ENCODE data around the gene OGFOD2.

The OGFOD2 gene

DNA sequence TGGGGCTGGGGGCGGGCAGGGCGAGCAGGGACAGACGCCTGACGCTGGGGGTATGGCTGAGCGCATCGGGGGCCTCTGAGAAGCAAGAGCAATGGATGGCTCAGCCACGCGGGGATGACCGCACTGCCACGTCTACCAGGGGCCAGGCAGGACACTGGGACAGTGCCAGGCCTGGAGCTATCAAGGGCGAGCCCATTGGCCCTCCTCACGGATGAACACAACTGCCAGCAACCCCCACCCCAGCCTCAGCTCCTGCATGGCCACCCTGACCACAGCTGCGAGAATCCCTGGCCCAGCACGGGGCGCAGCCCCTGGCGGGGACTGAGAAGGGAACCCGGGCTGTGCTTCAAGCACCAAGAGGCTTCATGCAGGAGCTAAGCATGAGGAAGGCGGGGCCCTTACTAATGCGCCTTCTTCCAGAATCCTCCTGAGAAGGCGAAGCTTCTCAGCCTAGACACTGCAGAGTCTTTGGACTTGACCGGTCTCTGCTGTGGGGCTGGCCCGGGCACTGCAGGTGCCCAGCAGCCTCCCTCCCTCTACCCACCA, 14.9 kb downstream of the OGFOD2 start:
- TF ChIP-seq POLR2AphosphoS5 (IDR thresholded peaks at IDR 0.05; ENCODE audit: low read depth, low read length) (no peak), TAF1 (IDR thresholded peaks at IDR 0.05; ENCODE audit: borderline replicate concordance, insufficient read depth, low read length) (no peak), FOXP2 (optimal IDR thresholded peaks at IDR 0.05; ENCODE audit: borderline replicate concordance, extremely low read depth, extremely low read length, insufficient read depth) (no peak), SIN3A (IDR thresholded peaks at IDR 0.05; ENCODE audit: borderline replicate concordance, insufficient read depth, low read length) (no peak)
- TF ChIP-seq, protein P1, sequence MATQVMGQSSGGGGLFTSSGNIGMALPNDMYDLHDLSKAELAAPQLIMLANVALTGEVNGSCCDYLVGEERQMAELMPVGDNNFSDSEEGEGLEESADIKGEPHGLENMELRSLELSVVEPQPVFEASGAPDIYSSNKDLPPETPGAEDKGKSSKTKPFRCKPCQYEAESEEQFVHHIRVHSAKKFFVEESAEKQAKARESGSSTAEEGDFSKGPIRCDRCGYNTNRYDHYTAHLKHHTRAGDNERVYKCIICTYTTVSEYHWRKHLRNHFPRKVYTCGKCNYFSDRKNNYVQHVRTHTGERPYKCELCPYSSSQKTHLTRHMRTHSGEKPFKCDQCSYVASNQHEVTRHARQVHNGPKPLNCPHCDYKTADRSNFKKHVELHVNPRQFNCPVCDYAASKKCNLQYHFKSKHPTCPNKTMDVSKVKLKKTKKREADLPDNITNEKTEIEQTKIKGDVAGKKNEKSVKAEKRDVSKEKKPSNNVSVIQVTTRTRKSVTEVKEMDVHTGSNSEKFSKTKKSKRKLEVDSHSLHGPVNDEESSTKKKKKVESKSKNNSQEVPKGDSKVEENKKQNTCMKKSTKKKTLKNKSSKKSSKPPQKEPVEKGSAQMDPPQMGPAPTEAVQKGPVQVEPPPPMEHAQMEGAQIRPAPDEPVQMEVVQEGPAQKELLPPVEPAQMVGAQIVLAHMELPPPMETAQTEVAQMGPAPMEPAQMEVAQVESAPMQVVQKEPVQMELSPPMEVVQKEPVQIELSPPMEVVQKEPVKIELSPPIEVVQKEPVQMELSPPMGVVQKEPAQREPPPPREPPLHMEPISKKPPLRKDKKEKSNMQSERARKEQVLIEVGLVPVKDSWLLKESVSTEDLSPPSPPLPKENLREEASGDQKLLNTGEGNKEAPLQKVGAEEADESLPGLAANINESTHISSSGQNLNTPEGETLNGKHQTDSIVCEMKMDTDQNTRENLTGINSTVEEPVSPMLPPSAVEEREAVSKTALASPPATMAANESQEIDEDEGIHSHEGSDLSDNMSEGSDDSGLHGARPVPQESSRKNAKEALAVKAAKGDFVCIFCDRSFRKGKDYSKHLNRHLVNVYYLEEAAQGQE (IDR thresholded peaks at IDR 0.05; ENCODE audit: insufficient read depth in 1 of 2, low read depth in 2 of 2, low read length in 2 of 2) = no peak

DNA sequence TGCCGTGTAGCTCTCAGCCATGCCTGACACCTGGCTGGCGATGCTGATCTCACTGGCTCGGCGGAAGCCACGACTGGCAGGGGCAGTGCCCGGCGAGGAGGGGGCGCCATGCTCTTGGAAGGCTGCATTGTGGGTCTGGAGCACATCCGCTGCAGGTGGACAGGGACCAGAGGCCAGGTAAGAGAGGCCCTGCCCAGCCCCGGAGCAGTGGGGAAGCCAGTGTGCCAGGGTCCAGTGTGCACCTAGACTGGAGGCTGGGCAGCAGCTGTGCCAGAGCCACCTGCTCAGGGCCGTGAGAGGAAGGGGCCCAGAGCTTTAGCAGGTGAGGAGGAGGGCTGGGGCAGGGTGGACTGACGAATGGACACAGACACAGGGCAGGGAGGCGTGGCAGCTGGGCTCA, 15.5 kb downstream of the OGFOD2 start:
- TF ChIP-seq TAF1 (IDR thresholded peaks at IDR 0.05; ENCODE audit: borderline replicate concordance, insufficient read depth, low read length) (no peak), FOXP2 (optimal IDR thresholded peaks at IDR 0.05; ENCODE audit: borderline replicate concordance, extremely low read depth, extremely low read length, insufficient read depth) (no peak), POLR2AphosphoS5 (IDR thresholded peaks at IDR 0.05; ENCODE audit: low read depth, low read length) (no peak), SIN3A (IDR thresholded peaks at IDR 0.05; ENCODE audit: borderline replicate concordance, insufficient read depth, low read length) (no peak)
- TF ChIP-seq, protein P1 (IDR thresholded peaks at IDR 0.05; ENCODE audit: insufficient read depth in 1 of 2, low read depth in 2 of 2, low read length in 2 of 2) = no peak

DNA sequence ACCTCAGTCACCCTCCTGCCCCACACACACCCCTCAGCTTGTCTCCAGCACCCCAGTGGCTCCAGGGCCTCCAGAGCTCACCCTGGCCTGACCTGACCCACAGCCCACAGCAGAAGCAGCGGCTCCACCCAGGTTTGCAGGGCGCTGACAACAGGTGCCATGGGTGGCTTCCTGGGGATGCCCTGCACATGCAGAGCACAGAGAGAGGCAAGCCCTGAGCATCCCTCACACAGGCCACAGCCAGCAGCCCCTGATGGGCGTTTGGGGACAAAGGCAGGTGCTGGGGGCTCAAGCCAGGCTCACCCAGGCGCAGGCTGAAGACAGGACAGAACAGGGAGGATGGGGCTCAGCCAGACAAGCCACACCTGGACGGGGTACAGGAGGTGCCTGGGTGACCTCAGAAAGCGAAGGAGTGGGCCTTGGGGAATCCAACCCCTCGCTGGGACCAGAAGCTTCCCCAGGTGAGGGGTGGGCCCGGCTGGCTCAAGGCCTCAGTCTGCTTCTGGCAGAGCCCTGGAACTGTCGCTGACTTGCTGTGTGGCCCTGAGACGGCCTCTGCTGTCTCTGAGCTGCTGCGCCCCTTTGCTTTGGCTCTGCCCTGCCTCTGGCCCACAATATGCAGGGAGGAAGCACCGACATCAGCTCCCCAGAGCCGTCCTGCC, 16.0 kb downstream of the OGFOD2 start:
- no peak for TF ChIP-seq SIN3A (IDR thresholded peaks at IDR 0.05; ENCODE audit: borderline replicate concordance, insufficient read depth, low read length)
- TF ChIP-seq TAF1 (IDR thresholded peaks at IDR 0.05; ENCODE audit: borderline replicate concordance, insufficient read depth, low read length) = no peak
- no peak for TF ChIP-seq POLR2AphosphoS5 (IDR thresholded peaks at IDR 0.05; ENCODE audit: low read depth, low read length)
- TF ChIP-seq FOXP2 (optimal IDR thresholded peaks at IDR 0.05; ENCODE audit: borderline replicate concordance, extremely low read depth, extremely low read length, insufficient read depth) = no peak
- TF ChIP-seq, protein P1 (IDR thresholded peaks at IDR 0.05; ENCODE audit: insufficient read depth in 1 of 2, low read depth in 2 of 2, low read length in 2 of 2) = no peak

DNA sequence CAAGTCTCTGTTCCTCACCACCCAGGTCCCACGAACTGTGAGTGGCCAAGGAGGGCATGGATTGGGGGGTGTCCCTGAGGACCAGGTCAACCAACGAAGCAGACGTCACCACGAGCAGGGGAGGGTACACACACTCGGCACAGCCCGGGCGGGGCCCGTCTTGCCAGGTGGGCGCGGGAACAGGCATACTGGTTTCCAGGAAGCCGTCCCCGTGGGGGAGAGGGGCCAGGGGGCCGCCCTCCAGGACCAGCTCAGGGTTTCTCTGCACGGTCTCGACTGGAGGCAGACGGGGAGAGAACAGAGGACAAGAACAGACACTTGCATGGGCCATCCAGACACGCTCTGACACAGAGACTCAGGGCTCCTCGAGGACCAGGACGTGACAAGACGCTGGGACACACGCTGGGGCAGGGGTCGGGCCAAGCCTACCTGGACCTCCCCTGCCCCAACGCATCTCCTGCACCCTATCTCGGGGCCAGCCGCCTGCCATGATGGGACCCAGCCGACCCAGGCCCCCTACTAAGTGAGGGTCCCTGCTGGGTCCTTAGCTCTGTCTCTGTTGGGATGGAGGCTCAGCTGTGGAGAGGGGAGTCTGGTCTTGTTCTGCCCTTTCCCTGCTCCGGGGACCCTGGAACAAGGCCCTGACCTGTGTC, 16.7 kb downstream of the OGFOD2 start:
- no peak for TF ChIP-seq SIN3A (IDR thresholded peaks at IDR 0.05; ENCODE audit: borderline replicate concordance, insufficient read depth, low read length)
- no peak for TF ChIP-seq TAF1 (IDR thresholded peaks at IDR 0.05; ENCODE audit: borderline replicate concordance, insufficient read depth, low read length)
- TF ChIP-seq POLR2AphosphoS5 (IDR thresholded peaks at IDR 0.05; ENCODE audit: low read depth, low read length) = no peak
- TF ChIP-seq, protein P1 (IDR thresholded peaks at IDR 0.05; ENCODE audit: insufficient read depth in 1 of 2, low read depth in 2 of 2, low read length in 2 of 2) = no peak
- no peak for TF ChIP-seq FOXP2 (optimal IDR thresholded peaks at IDR 0.05; ENCODE audit: borderline replicate concordance, extremely low read depth, extremely low read length, insufficient read depth)

All from PFSK-1 (cell line).